HCT116 (cell line): Measurements from ENCODE around the gene CACNA1C. TPM values are rescaled to one million over a fixed set of nuclear protein-coding genes. Genes with fewer than 3 reads are reported as not detected.

Experiments used
- ATAC-seq: fragments of 200-7000 bp; cut with Tn5 transposase; 2 replicates; pipeline ENCODE4 v1.9.1; 2020; ENCODE audit warnings: mild to moderate bottlenecking, moderate library complexity
- BruUV-seq: library from RNA; stranded (reverse); fragments of 400-500 nt; replicated peaks from 2 replicates; lab custom pipeline; 2021; lab: Mats Ljungman, UMichigan
- CTCF ChIA-PET: fragments of 300-600 bp; sonication (Branson Sonifier 250); formaldehyde crosslinking; loops from one replicate; lab custom pipeline; 2021; ENCODE audit warnings: antibody characterized with exemption; lab: Charles Lee
- POLR2A ChIA-PET: fragments of 300-600, 350-600 bp; sonication (Branson Sonifier 250); formaldehyde crosslinking; loops from one replicate; lab custom pipeline; 2021; ENCODE audit warnings: antibody characterized with exemption; lab: Charles Lee
- RAD21 ChIA-PET, 2 experiments: fragments of 300-600 bp; sonication (Branson Sonifier 250); formaldehyde crosslinking; loops; one replicate each; lab custom pipeline; 2023; ENCODE audit warnings: low total read pairs in 2 of 2; ENCODE audit not compliant: uncharacterized antibody in 2 of 2, unreplicated experiment in 2 of 2, low non-redundant PET in 1 of 2; lab: Charles Lee
- DNase-seq: peaks from one replicate; pipeline ENCODE4 v3.0.0-alpha.2; 2010; ENCODE audit warnings: low read depth, low spot score
- H2AFZ ChIP-seq: fragments of 200-600 bp; shearing (Covaris generic), sonication (generic); 2 replicates; pipeline ENCODE4 v1.6.1; 2017; ENCODE audit warnings: low read depth, mixed run types, mixed read lengths, antibody characterized with exemption, low read length; ENCODE audit not compliant: poor library complexity, severe bottlenecking
- H3K27ac ChIP-seq: 2 replicates; pipeline ENCODE4 v1.5.1; 2012; ENCODE audit warnings: low read depth, low read length
- H3K27me3 ChIP-seq: fragments of 200-600 bp; sonication (generic); 2 replicates; pipeline ENCODE4 v1.6.1; 2016; ENCODE audit warnings: mixed run types, low read length, mixed read lengths; ENCODE audit not compliant: insufficient read depth
- H3K36me3 ChIP-seq, 2 experiments: fragments of 200-500 bp in 1 of 2; fragments of 200-600 bp in 1 of 2; sonication (Bioruptor generic) in 1 of 2; sonication (generic) in 1 of 2; 2 replicates each; pipeline versions ENCODE4 v1.5.1 to v1.6.1; 2014 to 2016; ENCODE audit warnings: low read length in 2 of 2, inconsistent platforms in 1 of 2, mixed read lengths in 1 of 2, mixed run types in 1 of 2; ENCODE audit not compliant: insufficient read depth in 2 of 2, control insufficient read depth in 1 of 2
- H3K4me1 ChIP-seq, 2 experiments: fragments of 200-600 bp in 1 of 2; sonication (generic) in 1 of 2; 2 replicates each; pipeline versions ENCODE4 v1.5.1 to v1.6.1; 2012 to 2017; ENCODE audit warnings: low read length in 2 of 2, inconsistent platforms in 1 of 2, mild to moderate bottlenecking in 1 of 2, mixed read lengths in 1 of 2, mixed run types in 1 of 2, moderate library complexity in 1 of 2; ENCODE audit not compliant: insufficient read depth in 2 of 2, control insufficient read depth in 1 of 2
- H3K4me2 ChIP-seq: fragments of 200-600 bp; sonication (generic); 2 replicates; pipeline ENCODE4 v1.6.1; 2017; ENCODE audit warnings: mixed run types, low read length, mixed read lengths
- H3K4me3 ChIP-seq, 2 experiments: fragments of 200-600 bp in 1 of 2; sonication (generic) in 1 of 2; replicated peaks in 1 of 2; 2 replicates each; pipeline ENCODE4 v1.5.1; 2011 to 2016; ENCODE audit warnings: low read length in 2 of 2, control low read depth in 1 of 2, low read depth in 1 of 2, mild to moderate bottlenecking in 1 of 2, mixed read lengths in 1 of 2, mixed run types in 1 of 2
- H3K79me2 ChIP-seq: fragments of 200-600 bp; sonication (generic); 2 replicates; pipeline ENCODE4 v1.6.1; 2017; ENCODE audit warnings: mild to moderate bottlenecking, mixed run types, low read length, moderate library complexity, mixed read lengths; ENCODE audit not compliant: insufficient read depth
- H3K9ac ChIP-seq: fragments of 200-600 bp; sonication (generic); 2 replicates; pipeline ENCODE4 v1.6.1; 2016; ENCODE audit warnings: low read length, mixed read lengths
- H3K9me2 ChIP-seq: fragments of 200-600 bp; sonication (generic), shearing (Covaris generic); 2 replicates; pipeline ENCODE4 v1.6.1; 2017; ENCODE audit warnings: mixed run types, mild to moderate bottlenecking, moderate library complexity; ENCODE audit not compliant: insufficient read depth
- H3K9me3 ChIP-seq, 2 experiments: fragments of 200-500 bp in 1 of 2; fragments of 200-600 bp in 1 of 2; sonication (Bioruptor generic) in 1 of 2; sonication (generic) in 1 of 2; 2 replicates each; pipeline ENCODE4 v1.6.1; 2014 to 2017; ENCODE audit warnings: low read length in 2 of 2, mixed read lengths in 2 of 2, inconsistent platforms in 1 of 2, low read depth in 1 of 2, mild to moderate bottlenecking in 1 of 2, mixed run types in 1 of 2, moderate library complexity in 1 of 2; ENCODE audit not compliant: control insufficient read depth in 1 of 2, insufficient read depth in 1 of 2
- H4K20me1 ChIP-seq: fragments of 200-600 bp; sonication (generic), shearing (Covaris generic); 2 replicates; pipeline ENCODE4 v1.6.1; 2017; ENCODE audit warnings: mixed run types, mild to moderate bottlenecking, moderate library complexity; ENCODE audit not compliant: insufficient read depth
- CEBPB ChIP-seq: IDR thresholded peaks from 2 replicates; pipeline ENCODE4 v1.6.1; 2012; ENCODE audit warnings: low read depth
- EZH2 ChIP-seq: fragments of 200-600 bp; sonication (generic); IDR thresholded peaks from 2 replicates; pipeline ENCODE4 v1.6.1; 2017; ENCODE audit warnings: antibody characterized with exemption, mixed run types
- FOSL1 ChIP-seq: IDR thresholded peaks from 2 replicates; pipeline ENCODE4 v1.6.1; 2012; ENCODE audit warnings: low read depth
- JUND ChIP-seq: IDR thresholded peaks from 2 replicates; pipeline ENCODE4 v1.6.1; 2012
- POLR2AphosphoS5 ChIP-seq: IDR thresholded peaks from 2 replicates; pipeline ENCODE4 v1.6.1; 2011; ENCODE audit warnings: mild to moderate bottlenecking, low read depth, low read length, moderate library complexity
- SIN3A ChIP-seq: IDR thresholded peaks from 2 replicates; pipeline ENCODE4 v1.6.1; 2012; ENCODE audit warnings: low read depth
- TCF7L2 ChIP-seq: IDR thresholded peaks from 2 replicates; pipeline ENCODE4 v1.7.0; 2011; ENCODE audit warnings: borderline replicate concordance, inconsistent platforms; ENCODE audit not compliant: insufficient read depth, insufficient read length; ENCODE audit errors: extremely low read depth
- YY1 ChIP-seq: IDR thresholded peaks from 2 replicates; pipeline ENCODE4 v1.6.1; 2011; ENCODE audit warnings: low read length, low read depth, moderate library complexity, mild to moderate bottlenecking; ENCODE audit not compliant: insufficient replicate concordance; ENCODE audit errors: extremely low read depth
- ZFX ChIP-seq: fragments of 450-650 bp; IDR thresholded peaks from 2 replicates; pipeline ENCODE4 v1.6.1; 2017
- intact Hi-C: fragments of 100-400 bp; cut with micrococcal nuclease; formaldehyde crosslinking; loops from 2 replicates; pipeline ENCODE4 v1.10.0; 2022
- total RNA-seq: library from RNA; stranded (reverse); gene quantifications from one replicate; pipeline ENCODE4 v1.2.1, GENCODE V29; 2021; ENCODE audit not compliant: unreplicated experiment
- TF ChIP-seq, protein P1 (sequence below): IDR thresholded peaks from 2 replicates; pipeline ENCODE4 v1.6.1; 2012; ENCODE audit warnings: low read depth
- TF ChIP-seq, protein P2 (sequence below): IDR thresholded peaks from 2 replicates; pipeline ENCODE4 v1.6.1; 2012

Gene CACNA1C
- total RNA-seq, 1 experiment from 2014 or later, result 0.05 TPM

DNA sequence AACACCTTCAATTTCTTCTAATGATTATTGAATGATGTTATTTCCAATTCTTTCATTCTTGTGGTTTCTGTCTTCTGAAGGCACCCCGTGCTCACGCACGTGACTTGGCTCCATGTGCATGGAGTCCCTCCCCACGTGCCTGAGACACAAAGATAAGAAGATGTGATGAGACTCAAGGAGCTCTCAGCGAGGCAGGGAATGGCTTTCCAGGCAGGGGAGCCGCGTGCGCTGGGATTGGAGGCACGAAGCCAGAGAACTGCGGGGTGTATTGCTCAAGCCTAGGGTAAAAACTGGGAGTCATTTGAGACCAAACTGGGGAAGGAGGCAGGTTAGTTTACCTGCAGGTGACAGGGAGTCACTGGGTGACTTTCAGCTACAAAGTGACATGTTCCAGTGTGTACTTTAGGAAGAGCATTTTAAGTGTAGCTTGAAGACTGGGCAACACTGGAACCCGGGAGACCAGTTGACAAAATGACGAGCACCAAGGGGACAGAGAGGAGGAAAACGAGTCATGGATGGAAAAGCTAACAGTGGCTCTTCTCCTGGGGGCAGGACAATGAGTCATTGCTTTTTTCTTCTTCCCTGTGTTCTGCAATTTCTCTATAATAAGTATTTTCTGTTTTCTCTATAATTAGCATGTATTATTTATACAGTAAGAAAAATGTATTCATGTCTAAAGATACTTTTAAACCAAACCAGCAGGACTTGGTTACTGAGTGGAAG, 430.3 kb downstream of the CACNA1C start:
- H3K79me2 ChIP-seq, result no peaks in the 10 kb centered on the region
- no peak overlapping the region for H3K9ac ChIP-seq
- H3K9me3 ChIP-seq, result no peaks in the 10 kb centered on the region
- DNase-seq, result no peak
- ChIA-PET POLR2A (no interaction called here), CTCF (no interaction called here), RAD21 (no interaction called here)
- no peak overlapping the region for H2AFZ ChIP-seq
- H3K9me2 ChIP-seq, result no peaks in the 10 kb centered on the region
- H4K20me1 ChIP-seq, result no peaks in the 10 kb centered on the region; the same call in 1 of the 2 replicates
- no peak for TF ChIP-seq EZH2
- no peak for TF ChIP-seq JUND
- no peak for TF ChIP-seq ZFX
- no peak for TF ChIP-seq YY1
- TF ChIP-seq, protein P1, sequence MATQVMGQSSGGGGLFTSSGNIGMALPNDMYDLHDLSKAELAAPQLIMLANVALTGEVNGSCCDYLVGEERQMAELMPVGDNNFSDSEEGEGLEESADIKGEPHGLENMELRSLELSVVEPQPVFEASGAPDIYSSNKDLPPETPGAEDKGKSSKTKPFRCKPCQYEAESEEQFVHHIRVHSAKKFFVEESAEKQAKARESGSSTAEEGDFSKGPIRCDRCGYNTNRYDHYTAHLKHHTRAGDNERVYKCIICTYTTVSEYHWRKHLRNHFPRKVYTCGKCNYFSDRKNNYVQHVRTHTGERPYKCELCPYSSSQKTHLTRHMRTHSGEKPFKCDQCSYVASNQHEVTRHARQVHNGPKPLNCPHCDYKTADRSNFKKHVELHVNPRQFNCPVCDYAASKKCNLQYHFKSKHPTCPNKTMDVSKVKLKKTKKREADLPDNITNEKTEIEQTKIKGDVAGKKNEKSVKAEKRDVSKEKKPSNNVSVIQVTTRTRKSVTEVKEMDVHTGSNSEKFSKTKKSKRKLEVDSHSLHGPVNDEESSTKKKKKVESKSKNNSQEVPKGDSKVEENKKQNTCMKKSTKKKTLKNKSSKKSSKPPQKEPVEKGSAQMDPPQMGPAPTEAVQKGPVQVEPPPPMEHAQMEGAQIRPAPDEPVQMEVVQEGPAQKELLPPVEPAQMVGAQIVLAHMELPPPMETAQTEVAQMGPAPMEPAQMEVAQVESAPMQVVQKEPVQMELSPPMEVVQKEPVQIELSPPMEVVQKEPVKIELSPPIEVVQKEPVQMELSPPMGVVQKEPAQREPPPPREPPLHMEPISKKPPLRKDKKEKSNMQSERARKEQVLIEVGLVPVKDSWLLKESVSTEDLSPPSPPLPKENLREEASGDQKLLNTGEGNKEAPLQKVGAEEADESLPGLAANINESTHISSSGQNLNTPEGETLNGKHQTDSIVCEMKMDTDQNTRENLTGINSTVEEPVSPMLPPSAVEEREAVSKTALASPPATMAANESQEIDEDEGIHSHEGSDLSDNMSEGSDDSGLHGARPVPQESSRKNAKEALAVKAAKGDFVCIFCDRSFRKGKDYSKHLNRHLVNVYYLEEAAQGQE, result no peak
- TF ChIP-seq TCF7L2, result no peak
- TF ChIP-seq FOSL1, result no peak
- TF ChIP-seq CEBPB, result no peak
- no peak for TF ChIP-seq POLR2AphosphoS5
- TF ChIP-seq SIN3A, result no peak
- TF ChIP-seq, protein P2, sequence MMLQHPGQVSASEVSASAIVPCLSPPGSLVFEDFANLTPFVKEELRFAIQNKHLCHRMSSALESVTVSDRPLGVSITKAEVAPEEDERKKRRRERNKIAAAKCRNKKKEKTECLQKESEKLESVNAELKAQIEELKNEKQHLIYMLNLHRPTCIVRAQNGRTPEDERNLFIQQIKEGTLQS, result no peak
- H3K4me3 ChIP-seq, result no peak overlapping the region
- intact Hi-C loops, result no loop called here
- ATAC-seq, result no peak
- no peak overlapping the region for H3K27ac ChIP-seq
- H3K36me3 ChIP-seq, result no peaks in the 10 kb centered on the region
- no peak overlapping the region for H3K4me2 ChIP-seq
- no TSS peak for BruUV-seq
- H3K27me3 ChIP-seq, result peaks cover 23% of the 10 kb centered on the region
- H3K4me1 ChIP-seq, result no peaks in the 10 kb centered on the region
